ENCODE measurements around the gene CST9L. TPM values are rescaled to one million over a fixed set of nuclear protein-coding genes. Genes with fewer than 3 reads are reported as not detected.

The CST9L gene, protein sequence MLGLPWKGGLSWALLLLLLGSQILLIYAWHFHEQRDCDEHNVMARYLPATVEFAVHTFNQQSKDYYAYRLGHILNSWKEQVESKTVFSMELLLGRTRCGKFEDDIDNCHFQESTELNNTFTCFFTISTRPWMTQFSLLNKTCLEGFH
- not detected in 2 replicates for polyA plus RNA-seq (2013)

DNA sequence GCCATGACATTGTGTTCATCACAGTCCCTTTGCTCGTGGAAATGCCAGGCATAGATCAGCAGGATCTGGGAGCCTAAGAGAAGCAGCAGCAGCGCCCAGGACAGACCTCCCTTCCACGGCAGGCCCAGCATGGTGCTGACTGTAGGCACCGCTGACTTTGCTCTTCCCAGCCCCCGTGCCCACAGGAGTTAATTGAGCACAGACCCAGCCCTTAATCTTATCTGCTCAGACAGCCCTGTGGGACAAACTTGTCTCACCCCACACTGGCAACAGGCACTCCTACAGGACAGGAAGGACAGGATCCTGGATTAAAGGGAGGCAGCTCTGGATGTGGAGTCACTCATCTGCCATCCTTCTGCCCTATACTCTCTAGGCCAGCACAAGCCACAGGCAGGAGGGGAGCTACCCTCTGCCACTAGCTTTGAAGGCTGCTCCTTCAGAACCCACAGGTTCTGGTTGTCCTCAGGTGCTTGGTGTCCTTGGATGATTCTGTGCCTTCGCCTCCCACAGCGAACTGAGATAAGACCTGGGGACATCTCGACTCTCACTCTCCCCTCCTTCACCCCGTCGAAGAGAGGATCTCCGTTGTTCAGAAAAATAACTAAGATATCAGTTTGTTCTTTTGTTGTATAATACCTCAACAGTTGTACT, at the start of gene CST9L:
Gene CST9L, minus strand, starts transcription at position 165 of the 651 bp plus-strand sequence. Its CDS starts 34 bp downstream, at position 131.
- no peaks in the 10 kb centered on the region for H3K36me3 ChIP-seq (ENCODE audit: control insufficient read depth in 1 of 2, insufficient read depth in 2 of 2, low read length in 2 of 2)
- no peak within 1 kb of the TSS for H3K14ac ChIP-seq (ENCODE audit: low read length)
- no peak within 1 kb of the TSS for H3K23ac ChIP-seq (ENCODE audit: low read length)
- H4K91ac ChIP-seq (ENCODE audit: low read depth, low read length) = no peak within 1 kb of the TSS
- no peak within 1 kb of the TSS for H2BK5ac ChIP-seq (ENCODE audit: low read depth, low read length, poor library complexity)
- no peak within 1 kb of the TSS for H4K12ac ChIP-seq (ENCODE audit: low read depth, low read length)
- no peaks in the 10 kb centered on the region for H3K27me3 ChIP-seq (ENCODE audit: insufficient read depth, low read length)
- no peaks in the 10 kb centered on the region for H3K79me2 ChIP-seq (ENCODE audit: control insufficient read depth, insufficient read depth, low read length, poor library complexity)
- no peaks in the 10 kb centered on the region for H3K4me1 ChIP-seq (ENCODE audit: control insufficient read depth in 1 of 2, insufficient read depth in 2 of 2, low read length in 2 of 2)
- H2AFZ ChIP-seq (ENCODE audit: insufficient read depth, low read length, poor library complexity) = no peak within 1 kb of the TSS
- H3K18ac ChIP-seq (ENCODE audit: low read length) = no peak within 1 kb of the TSS
- no peak within 1 kb of the TSS for H2BK120ac ChIP-seq (ENCODE audit: insufficient read depth, low read length, poor library complexity)
- peaks cover 2% of the 10 kb centered on the region for H3K9me3 ChIP-seq (ENCODE audit: insufficient read depth, low read depth, low read length)
- H2BK12ac ChIP-seq (ENCODE audit: low read length) = no peak within 1 kb of the TSS
- H3K4me3 ChIP-seq (ENCODE audit: low read depth, low read length) = no peak within 1 kb of the TSS
- H3K4me2 ChIP-seq (ENCODE audit: low read length) = no peak within 1 kb of the TSS
- no peak within 1 kb of the TSS for H2AK5ac ChIP-seq (ENCODE audit: low read length)
- no CpG with 5 or more reads among the region's 11 CpGs for WGBS (ENCODE audit: extremely low coverage, insufficient coverage, insufficient read length)
- H3K79me1 ChIP-seq (ENCODE audit: low read length) = no peaks in the 10 kb centered on the region
- no peak within 1 kb of the TSS for H3K9ac ChIP-seq (ENCODE audit: low read length)
- H3K27ac ChIP-seq (ENCODE audit: low read depth, low read length) = no peak within 1 kb of the TSS
- no peak for DNase-seq
- no peak within 1 kb of the TSS for H3K4ac ChIP-seq (ENCODE audit: low read depth, low read length)
- no peak within 1 kb of the TSS for H4K8ac ChIP-seq (ENCODE audit: low read depth, low read length)

DNA sequence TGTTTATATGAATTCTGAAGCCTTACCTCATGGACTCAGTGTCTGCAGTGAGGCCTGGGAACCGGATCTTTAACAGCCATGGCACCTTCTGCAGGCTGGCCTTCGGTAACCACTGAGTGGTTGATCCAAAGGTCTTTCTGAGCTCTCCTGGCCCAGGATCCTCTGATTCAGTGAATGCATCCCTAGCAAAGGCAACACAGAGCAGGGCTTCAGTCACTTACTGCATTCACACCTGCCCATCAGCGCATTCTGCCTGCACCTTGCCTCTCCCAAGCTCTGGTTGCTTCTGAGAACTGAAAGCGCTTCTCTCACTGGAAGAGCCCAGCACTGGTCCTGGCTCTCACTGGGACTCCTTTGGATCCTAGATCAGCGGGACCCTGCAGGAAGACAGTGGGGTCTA, 45.9 kb upstream of the CST9L start:
- Histone ChIP-seq H3K36me3 (ENCODE audit: control insufficient read depth in 1 of 2, insufficient read depth in 2 of 2, low read length in 2 of 2) (no peaks in the 10 kb centered on the region), H3K9ac (ENCODE audit: low read length) (peak overlapping the region; percentile 52), H3K4ac (ENCODE audit: low read depth, low read length) (no peak overlapping the region), H3K4me1 (ENCODE audit: control insufficient read depth in 1 of 2, insufficient read depth in 2 of 2, low read length in 2 of 2) (no peaks in the 10 kb centered on the region), H4K12ac (ENCODE audit: low read depth, low read length) (no peak overlapping the region), H2BK120ac (ENCODE audit: insufficient read depth, low read length, poor library complexity) (no peak overlapping the region), H2AFZ (ENCODE audit: insufficient read depth, low read length, poor library complexity) (no peak overlapping the region), H3K23ac (ENCODE audit: low read length) (no peak overlapping the region), H3K14ac (ENCODE audit: low read length) (no peak overlapping the region), H2AK5ac (ENCODE audit: low read length) (no peak overlapping the region), H3K4me2 (ENCODE audit: low read length) (no peak overlapping the region), H3K27me3 (ENCODE audit: insufficient read depth, low read length) (no peaks in the 10 kb centered on the region), H3K79me1 (ENCODE audit: low read length) (no peaks in the 10 kb centered on the region), H3K4me3 (ENCODE audit: low read depth, low read length) (no peak overlapping the region), H4K8ac (ENCODE audit: low read depth, low read length) (no peak overlapping the region), H2BK5ac (ENCODE audit: low read depth, low read length, poor library complexity) (no peak overlapping the region), H2BK12ac (ENCODE audit: low read length) (no peak overlapping the region), H3K9me3 (ENCODE audit: insufficient read depth, low read depth, low read length) (no peaks in the 10 kb centered on the region), H4K91ac (ENCODE audit: low read depth, low read length) (no peak overlapping the region), H3K27ac (ENCODE audit: low read depth, low read length) (no peak overlapping the region), H3K18ac (ENCODE audit: low read length) (no peak overlapping the region), H3K79me2 (ENCODE audit: control insufficient read depth, insufficient read depth, low read length, poor library complexity) (no peaks in the 10 kb centered on the region)
- DNase-seq = no peak
- no CpG with 5 or more reads among the region's 5 CpGs for WGBS (ENCODE audit: extremely low coverage, insufficient coverage, insufficient read length)

DNA sequence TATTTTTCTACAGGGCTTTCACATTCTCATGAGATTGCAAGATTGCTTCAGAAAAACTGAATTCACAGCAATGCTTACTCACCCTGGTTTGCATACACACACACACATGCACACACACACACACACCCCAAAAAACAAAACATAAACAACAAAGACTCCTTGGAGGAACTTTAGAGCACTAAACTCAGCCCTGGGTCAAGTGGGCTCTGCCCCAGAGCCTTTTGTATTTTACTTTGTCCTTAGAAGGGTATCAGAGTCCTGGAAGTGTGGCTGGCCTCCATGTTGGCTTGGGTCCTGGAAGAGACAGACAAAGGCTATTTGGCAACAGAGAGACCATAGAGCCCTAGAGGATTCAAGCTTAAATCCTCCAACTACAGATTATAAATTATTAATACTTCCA, 45.4 kb upstream of the CST9L start:
- no peak overlapping the region for H2BK5ac ChIP-seq (ENCODE audit: low read depth, low read length, poor library complexity)
- no peak overlapping the region for H3K27ac ChIP-seq (ENCODE audit: low read depth, low read length)
- H3K27me3 ChIP-seq (ENCODE audit: insufficient read depth, low read length) = no peaks in the 10 kb centered on the region
- no peak overlapping the region for H4K91ac ChIP-seq (ENCODE audit: low read depth, low read length)
- H3K14ac ChIP-seq (ENCODE audit: low read length) = no peak overlapping the region
- no peaks in the 10 kb centered on the region for H3K79me2 ChIP-seq (ENCODE audit: control insufficient read depth, insufficient read depth, low read length, poor library complexity)
- no peak overlapping the region for H3K18ac ChIP-seq (ENCODE audit: low read length)
- no peak overlapping the region for H3K4me3 ChIP-seq (ENCODE audit: low read depth, low read length)
- H3K4me2 ChIP-seq (ENCODE audit: low read length) = no peak overlapping the region
- H4K12ac ChIP-seq (ENCODE audit: low read depth, low read length) = no peak overlapping the region
- H2AFZ ChIP-seq (ENCODE audit: insufficient read depth, low read length, poor library complexity) = no peak overlapping the region
- H3K36me3 ChIP-seq (ENCODE audit: control insufficient read depth in 1 of 2, insufficient read depth in 2 of 2, low read length in 2 of 2) = no peaks in the 10 kb centered on the region
- no peak overlapping the region for H3K23ac ChIP-seq (ENCODE audit: low read length)
- no peak overlapping the region for H3K9ac ChIP-seq (ENCODE audit: low read length)
- no peak for DNase-seq
- no peaks in the 10 kb centered on the region for H3K4me1 ChIP-seq (ENCODE audit: control insufficient read depth in 1 of 2, insufficient read depth in 2 of 2, low read length in 2 of 2)
- no peak overlapping the region for H3K4ac ChIP-seq (ENCODE audit: low read depth, low read length)
- H2AK5ac ChIP-seq (ENCODE audit: low read length) = no peak overlapping the region
- no peak overlapping the region for H4K8ac ChIP-seq (ENCODE audit: low read depth, low read length)
- H2BK120ac ChIP-seq (ENCODE audit: insufficient read depth, low read length, poor library complexity) = no peak overlapping the region
- no peaks in the 10 kb centered on the region for H3K79me1 ChIP-seq (ENCODE audit: low read length)
- no peak overlapping the region for H2BK12ac ChIP-seq (ENCODE audit: low read length)
- no peaks in the 10 kb centered on the region for H3K9me3 ChIP-seq (ENCODE audit: insufficient read depth, low read depth, low read length)

DNA sequence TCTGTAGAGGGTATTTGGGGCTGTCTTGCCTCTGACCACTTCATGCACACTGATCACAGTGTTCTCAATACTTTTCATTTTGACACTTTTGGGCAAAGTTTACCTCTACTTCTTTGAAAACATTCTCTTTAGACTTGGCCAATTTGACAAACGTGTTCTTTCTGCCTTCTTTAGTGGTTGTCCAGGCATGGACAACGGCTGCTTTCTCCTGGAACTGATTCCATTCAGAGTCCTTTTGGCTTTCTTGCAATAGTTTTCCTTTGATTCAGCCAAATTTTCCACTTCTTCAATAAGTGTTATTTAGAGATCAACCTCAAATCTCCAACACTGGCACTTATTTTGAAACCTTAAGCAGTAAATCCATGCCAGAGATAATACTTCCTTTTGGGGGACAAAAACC, 44.1 kb upstream of the CST9L start:
- H2AFZ ChIP-seq (ENCODE audit: insufficient read depth, low read length, poor library complexity) = no peak overlapping the region
- no peak overlapping the region for H3K9ac ChIP-seq (ENCODE audit: low read length)
- H3K9me3 ChIP-seq (ENCODE audit: insufficient read depth, low read depth, low read length) = no peaks in the 10 kb centered on the region
- H2AK5ac ChIP-seq (ENCODE audit: low read length) = no peak overlapping the region
- H4K91ac ChIP-seq (ENCODE audit: low read depth, low read length) = no peak overlapping the region
- no peak overlapping the region for H3K18ac ChIP-seq (ENCODE audit: low read length)
- no peak overlapping the region for H3K4ac ChIP-seq (ENCODE audit: low read depth, low read length)
- no peak overlapping the region for H4K8ac ChIP-seq (ENCODE audit: low read depth, low read length)
- H4K12ac ChIP-seq (ENCODE audit: low read depth, low read length) = no peak overlapping the region
- H3K4me2 ChIP-seq (ENCODE audit: low read length) = no peak overlapping the region
- H2BK120ac ChIP-seq (ENCODE audit: insufficient read depth, low read length, poor library complexity) = no peak overlapping the region
- H3K79me1 ChIP-seq (ENCODE audit: low read length) = no peaks in the 10 kb centered on the region
- no peaks in the 10 kb centered on the region for H3K79me2 ChIP-seq (ENCODE audit: control insufficient read depth, insufficient read depth, low read length, poor library complexity)
- no peak overlapping the region for H2BK5ac ChIP-seq (ENCODE audit: low read depth, low read length, poor library complexity)
- no peak for DNase-seq
- no peak overlapping the region for H3K27ac ChIP-seq (ENCODE audit: low read depth, low read length)
- H2BK12ac ChIP-seq (ENCODE audit: low read length) = no peak overlapping the region
- H3K23ac ChIP-seq (ENCODE audit: low read length) = no peak overlapping the region
- H3K27me3 ChIP-seq (ENCODE audit: insufficient read depth, low read length) = no peaks in the 10 kb centered on the region
- no peaks in the 10 kb centered on the region for H3K36me3 ChIP-seq (ENCODE audit: control insufficient read depth in 1 of 2, insufficient read depth in 2 of 2, low read length in 2 of 2)
- no CpG with 5 or more reads among the region's 2 CpGs for WGBS (ENCODE audit: extremely low coverage, insufficient coverage, insufficient read length)
- H3K4me3 ChIP-seq (ENCODE audit: low read depth, low read length) = no peak overlapping the region
- H3K4me1 ChIP-seq (ENCODE audit: control insufficient read depth in 1 of 2, insufficient read depth in 2 of 2, low read length in 2 of 2) = no peaks in the 10 kb centered on the region
- H3K14ac ChIP-seq (ENCODE audit: low read length) = no peak overlapping the region
